Measurements from ENCODE around the gene CHRDL2. TPM values are rescaled to one million over a fixed set of nuclear protein-coding genes. Genes with fewer than 3 reads are reported as not detected.

The CHRDL2 gene
- total and polyA plus RNA-seq, 8 donors: 0.92 to 38.4 (median 7.2) TPM; not detected in 1

DNA sequence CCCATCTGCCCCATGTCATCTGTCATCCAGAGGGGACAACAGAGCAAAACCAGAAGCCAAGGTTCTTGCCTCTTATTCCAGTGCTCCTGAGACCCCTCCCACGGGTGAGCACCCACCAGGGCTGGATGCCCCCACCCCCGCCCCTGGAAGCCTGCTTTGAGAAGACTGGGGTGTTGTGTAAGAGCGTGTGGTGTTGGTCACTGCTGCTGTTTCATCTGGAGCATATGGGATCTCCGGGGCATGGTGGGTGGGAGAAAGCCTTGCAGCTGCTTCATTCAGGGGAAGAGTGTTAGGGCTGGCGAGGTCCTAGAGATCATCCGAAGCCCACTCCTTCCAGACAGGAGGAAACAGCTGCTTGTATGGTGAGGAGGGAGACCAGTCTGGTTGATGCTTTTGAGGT lies 54.1 kb downstream of the CHRDL2 start:
- peak overlapping the region in 1 of 5 donors; percentile 59 for H3K27ac ChIP-seq
- no peak overlapping the region for H3K4me3 ChIP-seq
- H3K36me3 ChIP-seq: no peaks in the 10 kb centered on the region
- TF ChIP-seq, protein P1, sequence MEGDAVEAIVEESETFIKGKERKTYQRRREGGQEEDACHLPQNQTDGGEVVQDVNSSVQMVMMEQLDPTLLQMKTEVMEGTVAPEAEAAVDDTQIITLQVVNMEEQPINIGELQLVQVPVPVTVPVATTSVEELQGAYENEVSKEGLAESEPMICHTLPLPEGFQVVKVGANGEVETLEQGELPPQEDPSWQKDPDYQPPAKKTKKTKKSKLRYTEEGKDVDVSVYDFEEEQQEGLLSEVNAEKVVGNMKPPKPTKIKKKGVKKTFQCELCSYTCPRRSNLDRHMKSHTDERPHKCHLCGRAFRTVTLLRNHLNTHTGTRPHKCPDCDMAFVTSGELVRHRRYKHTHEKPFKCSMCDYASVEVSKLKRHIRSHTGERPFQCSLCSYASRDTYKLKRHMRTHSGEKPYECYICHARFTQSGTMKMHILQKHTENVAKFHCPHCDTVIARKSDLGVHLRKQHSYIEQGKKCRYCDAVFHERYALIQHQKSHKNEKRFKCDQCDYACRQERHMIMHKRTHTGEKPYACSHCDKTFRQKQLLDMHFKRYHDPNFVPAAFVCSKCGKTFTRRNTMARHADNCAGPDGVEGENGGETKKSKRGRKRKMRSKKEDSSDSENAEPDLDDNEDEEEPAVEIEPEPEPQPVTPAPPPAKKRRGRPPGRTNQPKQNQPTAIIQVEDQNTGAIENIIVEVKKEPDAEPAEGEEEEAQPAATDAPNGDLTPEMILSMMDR (IDR thresholded peaks at IDR 0.05): no peak
- no peak for TF ChIP-seq EP300 (IDR thresholded peaks at IDR 0.05)
- TF ChIP-seq POLR2AphosphoS5 (IDR thresholded peaks at IDR 0.05): no peak
- TF ChIP-seq POLR2A (IDR thresholded peaks at IDR 0.05): no peak
- H3K27me3 ChIP-seq: no peaks in the 10 kb centered on the region
- peak in 1 of 2 donors; percentile 1 for DNase-seq
- H3K4me1 ChIP-seq: peaks cover 10 to 34% (median 23%) of the 10 kb centered on the region in 4 donors
- intact Hi-C loops (cut with DNase I; ENCODE audit: low total_unique reads): no loop called here
- 65 to 82% (median 74%) methylated on average over 6 of the region's 6 CpGs for WGBS, 5 donors
- H3K9me3 ChIP-seq: no peaks in the 10 kb centered on the region

DNA sequence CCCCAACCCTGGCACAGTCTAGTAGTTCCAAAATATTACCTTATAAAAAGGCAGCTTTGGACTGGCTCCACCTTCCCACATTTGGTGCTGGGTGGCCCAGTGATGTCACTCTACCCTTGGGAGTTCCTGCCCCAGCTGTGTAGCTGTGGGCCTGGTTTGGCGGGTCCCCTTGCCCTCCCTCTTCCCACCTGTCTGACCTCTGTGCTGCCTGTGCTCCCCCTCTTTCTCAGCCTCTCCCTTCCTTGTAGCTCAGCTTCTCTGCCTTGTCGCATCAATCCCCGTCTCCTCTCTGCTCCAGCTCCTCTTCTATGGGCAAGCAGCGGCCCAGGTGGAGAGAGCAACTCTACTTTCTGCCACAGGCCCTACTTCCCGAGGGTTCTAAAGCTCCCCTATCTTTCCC lies 54.6 kb downstream of the CHRDL2 start:
- 78 to 90% (median 85%) methylated on average over 5 of the region's 5 CpGs for WGBS, 5 donors
- H3K4me3 ChIP-seq: no peak overlapping the region
- no peaks in the 10 kb centered on the region for H3K27me3 ChIP-seq
- DNase-seq: no peak
- peak overlapping the region in 1 of 5 donors; percentile 59 for H3K27ac ChIP-seq
- no peaks in the 10 kb centered on the region for H3K9me3 ChIP-seq
- TF ChIP-seq, protein P1 (IDR thresholded peaks at IDR 0.05): no peak
- no peak for TF ChIP-seq POLR2AphosphoS5 (IDR thresholded peaks at IDR 0.05)
- no peak for TF ChIP-seq EP300 (IDR thresholded peaks at IDR 0.05)
- no peak for TF ChIP-seq POLR2A (IDR thresholded peaks at IDR 0.05)
- no peaks in the 10 kb centered on the region for H3K36me3 ChIP-seq
- H3K4me1 ChIP-seq: peaks cover 5 to 29% (median 19%) of the 10 kb centered on the region in 4 donors
- intact Hi-C loops (cut with DNase I; ENCODE audit: low total_unique reads): no loop called here

DNA sequence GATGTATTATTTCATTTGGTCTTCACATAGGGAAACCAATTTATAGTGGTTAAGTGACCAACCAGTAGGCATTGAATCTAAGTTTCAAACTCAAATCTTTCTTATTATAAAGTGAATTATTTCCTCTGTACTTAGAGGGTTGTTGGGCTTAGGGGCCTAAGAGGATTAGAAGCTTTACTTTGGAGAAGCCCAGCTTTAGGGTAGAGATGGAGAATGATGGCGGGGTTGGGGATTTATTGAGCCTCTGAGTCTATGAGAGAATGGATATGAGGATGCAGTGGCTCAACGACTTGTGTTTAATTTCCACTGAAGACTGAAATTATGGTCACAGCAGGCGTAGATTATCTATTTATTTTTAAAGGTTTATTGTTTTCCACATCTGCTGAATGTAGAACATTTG lies 55.5 kb downstream of the CHRDL2 start:
- TF ChIP-seq, protein P1 (IDR thresholded peaks at IDR 0.05): no peak
- TF ChIP-seq EP300 (IDR thresholded peaks at IDR 0.05) (no peak), POLR2A (IDR thresholded peaks at IDR 0.05) (no peak), POLR2AphosphoS5 (IDR thresholded peaks at IDR 0.05) (no peak)
- intact Hi-C loops (cut with DNase I; ENCODE audit: low total_unique reads): no loop called here
- Histone ChIP-seq H3K27me3 (no peaks in the 10 kb centered on the region), H3K27ac (peak overlapping the region in 1 of 5 donors; percentile 89), H3K9me3 (no peaks in the 10 kb centered on the region), H3K36me3 (no peaks in the 10 kb centered on the region), H3K4me3 (no peak overlapping the region), H3K4me1 (peaks cover 0 to 21% (median 14%) of the 10 kb centered on the region in 4 donors)
- DNase-seq: no peak
- WGBS, 5 donors: 74 to 92% (median 86%) methylated on average over 3 of the region's 3 CpGs

DNA sequence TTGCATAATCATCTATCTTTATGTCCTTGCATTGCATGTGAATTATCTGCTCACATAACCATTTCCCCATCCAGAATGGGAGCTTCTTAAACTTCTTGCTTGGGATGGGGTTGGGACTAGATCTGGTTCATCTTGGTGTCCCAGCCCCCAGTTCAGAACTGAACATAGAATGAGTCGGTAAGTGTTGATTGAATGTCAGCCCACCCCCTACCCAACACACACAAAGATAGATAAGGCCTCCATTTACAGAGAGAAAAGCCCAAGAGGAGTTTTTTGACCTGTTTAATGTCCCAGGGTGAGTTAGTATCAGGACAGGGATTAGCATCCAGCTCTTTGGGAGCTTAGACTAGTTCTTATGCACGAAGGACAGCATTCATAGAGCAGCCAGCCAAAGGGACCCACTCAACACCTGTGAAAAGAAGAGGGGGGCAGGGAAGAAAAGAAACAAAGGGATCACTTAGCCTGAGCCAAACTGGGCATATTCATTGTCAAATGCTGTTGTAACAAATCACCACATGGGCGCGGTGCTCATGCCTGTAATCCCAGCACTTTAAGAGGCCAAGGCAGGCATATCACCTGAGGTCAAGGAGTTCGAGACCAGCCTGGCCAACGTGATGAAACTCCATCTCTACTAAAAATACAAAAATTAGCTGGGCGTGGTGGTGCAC lies 57.4 kb downstream of the CHRDL2 start:
- DNase-seq: no peak

More for the DNA sequence above, 57.4 kb downstream of the CHRDL2 start:
- no peaks in the 10 kb centered on the region for H3K9me3 ChIP-seq
- no peaks in the 10 kb centered on the region for H3K27me3 ChIP-seq
- intact Hi-C loops (cut with DNase I; ENCODE audit: low total_unique reads): no loop called here
- peaks cover 0 to 21% (median 13%) of the 10 kb centered on the region in 4 donors for H3K4me1 ChIP-seq
- TF ChIP-seq POLR2A (IDR thresholded peaks at IDR 0.05): no peak
- no peak for TF ChIP-seq EP300 (IDR thresholded peaks at IDR 0.05)
- TF ChIP-seq POLR2AphosphoS5 (IDR thresholded peaks at IDR 0.05): no peak
- TF ChIP-seq, protein P1 (IDR thresholded peaks at IDR 0.05): no peak
- H3K36me3 ChIP-seq: no peaks in the 10 kb centered on the region
- WGBS, 5 donors: 77 to 85% (median 81%) methylated on average over 7 of the region's 7 CpGs
- H3K27ac ChIP-seq: peak overlapping the region; percentile 10 to 89 (median 79)
- H3K4me3 ChIP-seq: no peak overlapping the region
